ENCODE results near the gene VWA8.

DNA sequence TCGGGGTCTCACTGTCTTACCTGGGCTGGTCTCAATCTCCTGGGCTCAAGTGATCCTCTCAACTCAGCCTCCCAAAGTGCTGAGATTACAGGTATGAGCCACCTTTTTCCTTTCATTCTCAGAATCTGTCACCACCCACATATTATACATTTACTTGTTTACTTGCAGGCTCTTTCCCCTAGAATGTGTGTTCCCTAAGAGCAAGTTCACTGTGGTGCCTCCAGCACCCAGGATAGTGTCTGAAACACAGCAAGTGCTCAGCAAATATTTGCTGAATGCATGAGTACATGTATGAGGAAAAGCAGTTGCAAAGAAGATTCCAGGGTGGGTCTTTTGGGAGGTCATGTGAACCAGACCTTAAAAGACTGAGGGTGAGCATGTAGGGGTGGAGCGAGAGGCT lies 406.7 kb downstream of the VWA8 start:
- TF ChIP-seq, protein P1, sequence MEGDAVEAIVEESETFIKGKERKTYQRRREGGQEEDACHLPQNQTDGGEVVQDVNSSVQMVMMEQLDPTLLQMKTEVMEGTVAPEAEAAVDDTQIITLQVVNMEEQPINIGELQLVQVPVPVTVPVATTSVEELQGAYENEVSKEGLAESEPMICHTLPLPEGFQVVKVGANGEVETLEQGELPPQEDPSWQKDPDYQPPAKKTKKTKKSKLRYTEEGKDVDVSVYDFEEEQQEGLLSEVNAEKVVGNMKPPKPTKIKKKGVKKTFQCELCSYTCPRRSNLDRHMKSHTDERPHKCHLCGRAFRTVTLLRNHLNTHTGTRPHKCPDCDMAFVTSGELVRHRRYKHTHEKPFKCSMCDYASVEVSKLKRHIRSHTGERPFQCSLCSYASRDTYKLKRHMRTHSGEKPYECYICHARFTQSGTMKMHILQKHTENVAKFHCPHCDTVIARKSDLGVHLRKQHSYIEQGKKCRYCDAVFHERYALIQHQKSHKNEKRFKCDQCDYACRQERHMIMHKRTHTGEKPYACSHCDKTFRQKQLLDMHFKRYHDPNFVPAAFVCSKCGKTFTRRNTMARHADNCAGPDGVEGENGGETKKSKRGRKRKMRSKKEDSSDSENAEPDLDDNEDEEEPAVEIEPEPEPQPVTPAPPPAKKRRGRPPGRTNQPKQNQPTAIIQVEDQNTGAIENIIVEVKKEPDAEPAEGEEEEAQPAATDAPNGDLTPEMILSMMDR (IDR thresholded peaks at IDR 0.05): no peak
- no peak for TF ChIP-seq POLR2A (IDR thresholded peaks at IDR 0.05)

Data from thyroid gland (tissue), 4 donors.